H9 (cell line): ENCODE measurements around the gene C9orf72. TPM values are rescaled to one million over a fixed set of nuclear protein-coding genes. Genes with fewer than 3 reads are reported as not detected.

Source experiments
- DNase-seq: peaks from one replicate; pipeline ENCODE4 v3.0.0-alpha.2; 2017
- H2AFZ ChIP-seq: one replicate; pipeline ENCODE4 v1.6.1; 2013; ENCODE audit warnings: mild to moderate bottlenecking, low read length, control low read depth, moderate library complexity
- H2AK5ac ChIP-seq: 2 replicates; pipeline ENCODE4 v1.6.1; 2013; ENCODE audit warnings: low read length, control low read depth, mixed read lengths; ENCODE audit not compliant: insufficient read length
- H2BK120ac ChIP-seq: one replicate; pipeline ENCODE4 v1.6.1; 2013; ENCODE audit warnings: low read depth, mild to moderate bottlenecking, low read length, control low read depth, inconsistent platforms; ENCODE audit not compliant: poor library complexity, severe bottlenecking
- H2BK12ac ChIP-seq: 2 replicates; pipeline ENCODE4 v1.6.1; 2013; ENCODE audit warnings: low read length, control low read depth, mixed read lengths, low read depth; ENCODE audit not compliant: insufficient read length
- H2BK15ac ChIP-seq: 2 replicates; pipeline ENCODE4 v1.6.1; 2013; ENCODE audit warnings: low read depth, low read length, control low read depth
- H2BK20ac ChIP-seq: one replicate; pipeline ENCODE4 v1.6.1; 2013; ENCODE audit warnings: low read depth, mild to moderate bottlenecking, low read length, control low read depth, inconsistent platforms; ENCODE audit not compliant: poor library complexity, severe bottlenecking
- H2BK5ac ChIP-seq: 2 replicates; pipeline ENCODE4 v1.6.1; 2013; ENCODE audit warnings: low read length, control low read depth, mixed read lengths; ENCODE audit not compliant: insufficient read length
- H3K14ac ChIP-seq: 2 replicates; pipeline ENCODE4 v1.6.1; 2013; ENCODE audit warnings: low read length, control low read depth; ENCODE audit not compliant: insufficient read depth
- H3K18ac ChIP-seq: 2 replicates; pipeline ENCODE4 v1.6.1; 2013; ENCODE audit warnings: low read depth, mild to moderate bottlenecking, mixed read lengths, low read length, control low read depth; ENCODE audit not compliant: insufficient read length
- H3K23ac ChIP-seq: 2 replicates; pipeline ENCODE4 v1.6.1; 2013; ENCODE audit warnings: low read length, control low read depth, mixed read lengths, low read depth; ENCODE audit not compliant: insufficient read length
- H3K23me2 ChIP-seq: 2 replicates; pipeline ENCODE4 v1.6.1; 2013; ENCODE audit warnings: low read depth, mild to moderate bottlenecking, mixed read lengths, low read length, control low read depth; ENCODE audit not compliant: insufficient read length, poor library complexity, severe bottlenecking
- H3K27ac ChIP-seq: 2 replicates; pipeline ENCODE4 v1.5.1; 2013; ENCODE audit warnings: low read length, control low read depth, mixed read lengths, low read depth; ENCODE audit not compliant: insufficient read length
- H3K27me3 ChIP-seq: 2 replicates; pipeline ENCODE4 v1.6.1; 2013; ENCODE audit warnings: low read length, control low read depth, inconsistent platforms; ENCODE audit not compliant: insufficient read depth
- H3K4ac ChIP-seq: 2 replicates; pipeline ENCODE4 v1.6.1; 2013; ENCODE audit warnings: low read depth, mild to moderate bottlenecking, control low read depth, inconsistent platforms, low read length, moderate library complexity
- H3K4me1 ChIP-seq: 2 replicates; pipeline ENCODE4 v1.6.1; 2013; ENCODE audit warnings: low read length, control low read depth, inconsistent platforms; ENCODE audit not compliant: insufficient read depth
- H3K4me2 ChIP-seq: 2 replicates; pipeline ENCODE4 v1.6.1; 2013; ENCODE audit warnings: low read length, control low read depth, mixed read lengths; ENCODE audit not compliant: insufficient read length, insufficient read depth
- H3K56ac ChIP-seq: 2 replicates; pipeline ENCODE4 v1.6.1; 2013; ENCODE audit warnings: low read depth, mild to moderate bottlenecking, mixed read lengths, low read length, control low read depth; ENCODE audit not compliant: insufficient read length
- H3K79me1 ChIP-seq: 2 replicates; pipeline ENCODE4 v1.6.1; 2013; ENCODE audit warnings: low read depth, mild to moderate bottlenecking, moderate library complexity, low read length, control low read depth, inconsistent platforms; ENCODE audit not compliant: insufficient read depth, poor library complexity, severe bottlenecking
- H3K79me2 ChIP-seq: 2 replicates; pipeline ENCODE4 v1.6.1; 2013; ENCODE audit warnings: low read length, control low read depth, inconsistent platforms; ENCODE audit not compliant: insufficient read depth
- H3K9ac ChIP-seq: 2 replicates; pipeline ENCODE4 v1.6.1; 2013; ENCODE audit warnings: low read length, control low read depth, mixed read lengths; ENCODE audit not compliant: insufficient read length; ENCODE audit errors: extremely low read depth
- H3K9me3 ChIP-seq: one replicate; pipeline ENCODE4 v1.6.1; 2013; ENCODE audit warnings: low read depth, low read length, inconsistent platforms; ENCODE audit not compliant: control insufficient read depth
- H3T11ph ChIP-seq: one replicate; pipeline ENCODE4 v1.6.1; 2013; ENCODE audit warnings: mild to moderate bottlenecking, low read length, control low read depth, inconsistent platforms
- H4K20me1 ChIP-seq: one replicate; pipeline ENCODE4 v1.6.1; 2013; ENCODE audit not compliant: control insufficient read depth, insufficient read length, insufficient read depth
- H4K5ac ChIP-seq: 2 replicates; pipeline ENCODE4 v1.6.1; 2013; ENCODE audit warnings: low read depth, mild to moderate bottlenecking, mixed read lengths, low read length, control low read depth; ENCODE audit not compliant: insufficient read length
- H4K8ac ChIP-seq: replicated peaks from 2 replicates; pipeline ENCODE4 v1.6.1; 2013; ENCODE audit warnings: low read length, control low read depth, mixed read lengths, low read depth; ENCODE audit not compliant: insufficient read length
- H4K91ac ChIP-seq: 2 replicates; pipeline ENCODE4 v1.6.1; 2013; ENCODE audit warnings: low read depth, mild to moderate bottlenecking, moderate library complexity, mixed read lengths, low read length, control low read depth; ENCODE audit not compliant: insufficient read length
- H3K27ac Mint-ChIP-seq, 3 experiments: 2 replicates in 2 of 3; 3 replicates in 1 of 3; pipeline ENCODE4 v1.8.0; 2020 to 2021; ENCODE audit warnings: mixed read lengths in 3 of 3, mild to moderate bottlenecking in 1 of 3, moderate library complexity in 1 of 3
- H3K27me3 Mint-ChIP-seq: 2 replicates; pipeline ENCODE4 v1.8.0; 2021; ENCODE audit warnings: low read depth, mild to moderate bottlenecking, moderate library complexity, mixed read lengths
- H3K36me3 Mint-ChIP-seq, 3 experiments: 2 replicates in 2 of 3; 3 replicates in 1 of 3; pipeline ENCODE4 v1.8.0; 2020 to 2021; ENCODE audit warnings: low read depth in 3 of 3, mixed read lengths in 3 of 3; ENCODE audit not compliant: insufficient read depth in 1 of 3
- H3K4me1 Mint-ChIP-seq, 2 experiments: 2 replicates each; pipeline ENCODE4 v1.8.0; 2020; ENCODE audit warnings: mixed read lengths in 2 of 2
- H3K4me3 Mint-ChIP-seq, 2 experiments: 2 replicates in 1 of 2; 3 replicates in 1 of 2; pipeline ENCODE4 v1.8.0; 2020 to 2021; ENCODE audit warnings: mild to moderate bottlenecking in 2 of 2, mixed read lengths in 2 of 2, moderate library complexity in 1 of 2
- H3K9me3 Mint-ChIP-seq, 2 experiments: 2 replicates in 1 of 2; 3 replicates in 1 of 2; pipeline ENCODE4 v1.8.0; 2020; ENCODE audit warnings: mild to moderate bottlenecking in 2 of 2, mixed read lengths in 2 of 2, moderate library complexity in 1 of 2
- WGBS: extraction: QIAGEN DNeasy Blood & Tissue Kit; methylation state at CpG from one replicate; pipeline ENCODE4 v1.1.7; 2013; ENCODE audit warnings: missing lambda C conversion rate, low lambda C conversion rate, mixed read lengths; ENCODE audit not compliant: insufficient read length; ENCODE audit errors: extremely low coverage; 5-methylcytosine and 5-hydroxymethylcytosine counted together
- total RNA-seq: library from RNA; stranded (reverse); gene quantifications from 2 replicates; pipeline ENCODE4 v1.2.1, GENCODE V29; 2021
- TF ChIP-seq, protein P1 (sequence below): fragments of 200-600 bp; sonication (generic); conservative IDR thresholded peaks from 3 replicates; pipeline ENCODE4 v1.8.0; 2021; ENCODE audit warnings: antibody characterized with exemption, mild to moderate bottlenecking

Gene C9orf72
- total RNA-seq, 1 experiment from 2014 or later: 17.0 TPM

DNA sequence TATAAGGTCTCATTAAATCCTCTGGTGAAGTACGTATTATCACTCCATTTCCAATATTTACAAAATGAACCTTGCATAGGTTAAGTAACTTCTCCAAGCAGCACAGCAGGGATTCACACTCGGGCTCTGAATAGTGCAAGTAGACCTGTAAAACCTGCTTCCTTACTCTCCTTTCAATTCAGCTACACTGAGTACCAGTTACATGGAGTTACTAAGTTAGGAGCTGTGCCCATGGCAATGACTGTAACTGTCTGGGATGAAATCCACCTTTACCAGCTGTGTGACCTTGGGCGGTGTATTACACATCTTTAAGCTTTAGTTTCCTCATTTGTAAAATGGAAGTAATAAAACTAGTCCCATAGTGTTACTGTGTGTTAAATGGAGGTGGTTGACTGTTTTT lies 27.8 kb downstream of the C9orf72 start:
- no peak overlapping the region for H3T11ph ChIP-seq
- TF ChIP-seq, protein P1, sequence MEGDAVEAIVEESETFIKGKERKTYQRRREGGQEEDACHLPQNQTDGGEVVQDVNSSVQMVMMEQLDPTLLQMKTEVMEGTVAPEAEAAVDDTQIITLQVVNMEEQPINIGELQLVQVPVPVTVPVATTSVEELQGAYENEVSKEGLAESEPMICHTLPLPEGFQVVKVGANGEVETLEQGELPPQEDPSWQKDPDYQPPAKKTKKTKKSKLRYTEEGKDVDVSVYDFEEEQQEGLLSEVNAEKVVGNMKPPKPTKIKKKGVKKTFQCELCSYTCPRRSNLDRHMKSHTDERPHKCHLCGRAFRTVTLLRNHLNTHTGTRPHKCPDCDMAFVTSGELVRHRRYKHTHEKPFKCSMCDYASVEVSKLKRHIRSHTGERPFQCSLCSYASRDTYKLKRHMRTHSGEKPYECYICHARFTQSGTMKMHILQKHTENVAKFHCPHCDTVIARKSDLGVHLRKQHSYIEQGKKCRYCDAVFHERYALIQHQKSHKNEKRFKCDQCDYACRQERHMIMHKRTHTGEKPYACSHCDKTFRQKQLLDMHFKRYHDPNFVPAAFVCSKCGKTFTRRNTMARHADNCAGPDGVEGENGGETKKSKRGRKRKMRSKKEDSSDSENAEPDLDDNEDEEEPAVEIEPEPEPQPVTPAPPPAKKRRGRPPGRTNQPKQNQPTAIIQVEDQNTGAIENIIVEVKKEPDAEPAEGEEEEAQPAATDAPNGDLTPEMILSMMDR: no peak
- no peaks in the 10 kb centered on the region for H3K23me2 ChIP-seq
- H3K9me3 ChIP-seq: no peaks in the 10 kb centered on the region
- H3K14ac ChIP-seq: no peak overlapping the region
- no peak overlapping the region for H2AK5ac ChIP-seq
- no peak overlapping the region for H3K9ac ChIP-seq
- Mint-ChIP-seq H3K27ac (no peak overlapping the region), H3K4me3 (no peak overlapping the region), H3K9me3 (no peaks in the 10 kb centered on the region; a peak in 1 of 5 replicates), H3K27me3 (no peaks in the 10 kb centered on the region), H3K4me1 (no peaks in the 10 kb centered on the region; a peak in 1 of 4 replicates), H3K36me3 (peaks cover 11 to 44% (median 28%) of the 10 kb centered on the region in 3 experiments)
- H2BK5ac ChIP-seq: no peak overlapping the region
- H3K27ac ChIP-seq: no peak overlapping the region
- H3K23ac ChIP-seq: no peak overlapping the region
- H3K4ac ChIP-seq: no peak overlapping the region
- no peak overlapping the region for H2BK20ac ChIP-seq
- H4K91ac ChIP-seq: no peak overlapping the region
- no peaks in the 10 kb centered on the region for H3K79me1 ChIP-seq
- no peak overlapping the region for H2AFZ ChIP-seq
- H3K4me2 ChIP-seq: no peak overlapping the region
- H4K20me1 ChIP-seq: no peaks in the 10 kb centered on the region
- H3K18ac ChIP-seq: no peak overlapping the region
- no peak overlapping the region for H4K5ac ChIP-seq
- DNase-seq: no peak
- H3K4me1 ChIP-seq: no peaks in the 10 kb centered on the region
- no peak overlapping the region for H4K8ac ChIP-seq
- H2BK15ac ChIP-seq: no peak overlapping the region
- no peak overlapping the region for H3K56ac ChIP-seq
- whole genome bisulfite sequencing: no CpG with 5 or more reads among the region's 3 CpGs
- no peak overlapping the region for H2BK120ac ChIP-seq
- no peak overlapping the region for H2BK12ac ChIP-seq
- H3K79me2 ChIP-seq: no peaks in the 10 kb centered on the region
- H3K27me3 ChIP-seq: no peaks in the 10 kb centered on the region
